Ovary (tissue), 9 donors: ENCODE measurements around the gene PVR. TPM values are rescaled to one million over a fixed set of nuclear protein-coding genes. Genes with fewer than 3 reads are reported as not detected.
"Not testable (repeated sequence)": the region's sequence is repeated elsewhere in the genome, so short reads cannot be mapped to it uniquely, and the experiment has no call there.

Experiments used
- DNase-seq, 5 donors: peaks; one replicate each; pipeline ENCODE4 v3.0.0-alpha.2; 2019 to 2020
- H3K27ac ChIP-seq, 2 donors: fragments of 200-600 bp; one replicate each; pipeline versions ENCODE4 v1.5.1 to v1.8.0; 2019 to 2022
- H3K27me3 ChIP-seq: fragments of 200-600 bp; one replicate; pipeline ENCODE4 v1.8.0; 2022
- H3K36me3 ChIP-seq: fragments of 200-600 bp; sonication (generic); one replicate; pipeline ENCODE4 v1.5.1; 2019
- H3K4me1 ChIP-seq: one replicate; pipeline ENCODE4 v1.8.1; 2013; ENCODE audit warnings: mild to moderate bottlenecking, moderate library complexity; ENCODE audit not compliant: insufficient read depth
- H3K4me3 ChIP-seq: fragments of 200-600 bp; sonication (generic); one replicate; pipeline ENCODE4 v1.5.1; 2017
- H3K9me3 ChIP-seq, 2 donors: fragments of 200-600 bp in 1 of 2; sonication (generic) in 1 of 2; one replicate each; pipeline versions ENCODE4 v1.5.1 to v1.8.1; 2013 to 2019; ENCODE audit warnings: mild to moderate bottlenecking in 1 of 2, moderate library complexity in 1 of 2
- CTCF ChIP-seq, 3 donors: fragments of 450-650 bp in 2 of 3; fragments of 200-600 bp in 1 of 3; IDR thresholded peaks; one replicate each; pipeline versions ENCODE4 v1.5.1 to v1.8.0; 2016 to 2022; ENCODE audit warnings: antibody characterized with exemption in 3 of 3, mild to moderate bottlenecking in 1 of 3
- EP300 ChIP-seq: sonication (generic); formaldehyde crosslinking; IDR thresholded peaks from one replicate; pipeline ENCODE4 v1.6.1; 2017; ENCODE audit warnings: antibody characterized with exemption
- POLR2A ChIP-seq: fragments of 450-650 bp; IDR thresholded peaks from one replicate; pipeline ENCODE4 v1.6.1; 2017; ENCODE audit warnings: antibody characterized with exemption, mild to moderate bottlenecking, moderate library complexity
- WGBS, 3 donors: extraction: QIAGEN DNeasy Blood & Tissue Kit in 1 of 3; methylation state at CpG; one replicate each; pipeline versions ENCODE4 v1.1.5 to v1.1.7; 2013 to 2017; 5-methylcytosine and 5-hydroxymethylcytosine counted together
- intact Hi-C, 4 donors: fragments of 100-400 bp; cut with DNase I; formaldehyde crosslinking; loops; one replicate each; pipeline versions ENCODE4 v1.11.0 to v1.15.1; 2022 to 2023
- polyA plus RNA-seq, 2 donors: library from polyadenylated mRNA; stranded (reverse); fragments of 200-250 nt in 1 of 2; fragments of 350-450 nt in 1 of 2; fragmentation: Illumina TruSeq in 1 of 2; extraction: RNeasy Lipid Tissue Mini Kit (QIAGEN cat#74804) in 1 of 2; gene quantifications; one replicate each; pipeline ENCODE4 v1.2.3, GENCODE V29; 2013 to 2014
- total RNA-seq, 7 donors: library from RNA; depleted of rRNA in 2 of 7; stranded (reverse); fragments of >200 nt in 2 of 7; fragmentation: NEBNext Ultra II Directional in 3 of 7; extraction: Animal tissue kit (Norgen Biotek cat#: 25700) in 3 of 7; gene quantifications; one replicate each; pipeline versions ENCODE4 v1.1.0 to v1.2.4, GENCODE V29; 2016 to 2023
- donor health status: DM: no; HTN: no; CAD: no; lungs with moderate emphysema.
- donor health status: DM: no; HTN: no; CAD: no.
- donor health status: Bipolar disorder and iron deficiency.
- donor health status: DM: yes; HTN: yes; CAD: no.
- donor health status: DM: no; HTN: no; CAD: no.
- donor health status: DM: yes; HTN: yes; CAD: no.

The PVR gene
- total and polyA plus RNA-seq, 9 donors = 14.0 to 33.9 (median 22.5) TPM

- intact Hi-C loops = no loop called here
- no peak for DNase-seq
- whole genome bisulfite sequencing, 3 donors = 89 to 93% (median 91%) methylated on average over 19 to 20 of the region's 20 CpGs
Observed at GRCh38 chr19:44707794-44708193, 64.1 kb downstream of the PVR start.

GRCh38 chr19:44708940-44709339 lies 65.2 kb downstream of the PVR start:
- intact Hi-C loops = no loop called here
- 65 to 78% (median 72%) methylated on average over 5 of the region's 5 CpGs for WGBS, 3 donors
- TF ChIP-seq POLR2A = no peak
- no peak for TF ChIP-seq CTCF (IDR thresholded peaks at IDR 0.05)
- TF ChIP-seq EP300 = no peak

More at GRCh38 chr19:44707794-44708193, 64.1 kb downstream of the PVR start:
- Histone ChIP-seq H3K27me3 (no peaks in the 10 kb centered on the region), H3K4me1 (no peaks in the 10 kb centered on the region), H3K36me3 (no peaks in the 10 kb centered on the region), H3K27ac (no peak overlapping the region), H3K9me3 (no peaks in the 10 kb centered on the region), H3K4me3 (no peak overlapping the region)
- TF ChIP-seq POLR2A (no peak), EP300 (no peak), CTCF (IDR thresholded peaks at IDR 0.05) (no peak)

GRCh38 chr19:44709434-44710266 lies 65.9 kb downstream of the PVR start:
- H3K9me3 ChIP-seq, H3K36me3 ChIP-seq, intact Hi-C loops, H3K27me3 ChIP-seq, H3K4me3 ChIP-seq, DNase-seq, H3K27ac ChIP-seq, H3K4me1 ChIP-seq: not testable (repeated sequence)
- WGBS, 3 donors = 60 to 83% (median 67%) methylated on average over 4 of the region's 4 CpGs

More at GRCh38 chr19:44708940-44709339, 65.2 kb downstream of the PVR start:
- Histone ChIP-seq H3K9me3 (no peaks in the 10 kb centered on the region), H3K4me3 (no peak overlapping the region), H3K27ac (no peak overlapping the region), H3K4me1 (no peaks in the 10 kb centered on the region), H3K27me3 (no peaks in the 10 kb centered on the region), H3K36me3 (no peaks in the 10 kb centered on the region)
- DNase-seq = no peak

- 78 to 86% (median 79%) methylated on average over 14 of the region's 14 CpGs for WGBS, 3 donors
- H3K4me1 ChIP-seq = no peaks in the 10 kb centered on the region
- H3K4me3 ChIP-seq = no peak overlapping the region
- H3K27ac ChIP-seq = no peak overlapping the region
- H3K27me3 ChIP-seq = no peaks in the 10 kb centered on the region
- TF ChIP-seq CTCF (IDR thresholded peaks at IDR 0.05) = no peak
- TF ChIP-seq EP300 = no peak
- TF ChIP-seq POLR2A = no peak
- DNase-seq = no peak
- intact Hi-C loops = no loop called here
- H3K9me3 ChIP-seq = no peaks in the 10 kb centered on the region
- no peaks in the 10 kb centered on the region for H3K36me3 ChIP-seq
Observed at GRCh38 chr19:44710483-44710882, 66.8 kb downstream of the PVR start.

GRCh38 chr19:44712864-44713515 lies 69.3 kb downstream of the PVR start:
- H3K9me3 ChIP-seq = no peaks in the 10 kb centered on the region
- no peak overlapping the region for H3K4me3 ChIP-seq
- no peaks in the 10 kb centered on the region for H3K27me3 ChIP-seq
- TF ChIP-seq EP300 = no peak
- no peak for TF ChIP-seq CTCF (IDR thresholded peaks at IDR 0.05)
- TF ChIP-seq POLR2A = no peak
- H3K4me1 ChIP-seq = no peaks in the 10 kb centered on the region
- no peaks in the 10 kb centered on the region for H3K36me3 ChIP-seq
- 38 to 54% (median 49%) methylated on average over 4 of the region's 4 CpGs for WGBS, 3 donors
- intact Hi-C loops = no loop called here
- no peak overlapping the region for H3K27ac ChIP-seq
- no peak for DNase-seq
